GM21515 (cell line): ENCODE data around the gene DCST1.

Source experiments
- ATAC-seq: cut with Tn5 transposase; IDR thresholded peaks from one replicate; pipeline ENCODE4 v1.9.1; 2021; ENCODE audit not compliant: unreplicated experiment

DCST1 gene

DNA sequence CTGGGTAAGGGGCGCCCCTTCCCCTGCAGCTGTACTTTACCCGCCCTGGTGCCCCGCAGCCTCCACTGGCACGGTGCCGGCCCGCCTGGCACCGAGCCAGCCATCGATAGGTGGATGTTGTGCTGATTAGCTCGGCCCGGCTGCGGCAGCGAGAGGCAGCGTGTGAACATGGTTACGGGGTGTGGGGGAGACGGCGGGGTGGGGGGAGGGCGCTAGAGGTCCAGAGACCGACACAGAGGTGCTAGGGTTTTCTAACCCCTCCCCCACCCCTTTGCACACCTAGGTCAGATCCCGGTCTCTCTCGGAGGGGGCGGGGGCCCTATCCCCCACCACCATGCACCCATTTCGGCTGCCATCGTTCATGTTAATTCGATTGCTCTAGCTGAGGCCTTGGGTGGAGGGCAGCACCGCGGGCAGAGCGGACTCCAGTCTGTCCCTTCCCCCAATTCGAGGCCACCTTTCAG is 36.6 kb downstream of the DCST1 start:
- no peak for ATAC-seq

DNA sequence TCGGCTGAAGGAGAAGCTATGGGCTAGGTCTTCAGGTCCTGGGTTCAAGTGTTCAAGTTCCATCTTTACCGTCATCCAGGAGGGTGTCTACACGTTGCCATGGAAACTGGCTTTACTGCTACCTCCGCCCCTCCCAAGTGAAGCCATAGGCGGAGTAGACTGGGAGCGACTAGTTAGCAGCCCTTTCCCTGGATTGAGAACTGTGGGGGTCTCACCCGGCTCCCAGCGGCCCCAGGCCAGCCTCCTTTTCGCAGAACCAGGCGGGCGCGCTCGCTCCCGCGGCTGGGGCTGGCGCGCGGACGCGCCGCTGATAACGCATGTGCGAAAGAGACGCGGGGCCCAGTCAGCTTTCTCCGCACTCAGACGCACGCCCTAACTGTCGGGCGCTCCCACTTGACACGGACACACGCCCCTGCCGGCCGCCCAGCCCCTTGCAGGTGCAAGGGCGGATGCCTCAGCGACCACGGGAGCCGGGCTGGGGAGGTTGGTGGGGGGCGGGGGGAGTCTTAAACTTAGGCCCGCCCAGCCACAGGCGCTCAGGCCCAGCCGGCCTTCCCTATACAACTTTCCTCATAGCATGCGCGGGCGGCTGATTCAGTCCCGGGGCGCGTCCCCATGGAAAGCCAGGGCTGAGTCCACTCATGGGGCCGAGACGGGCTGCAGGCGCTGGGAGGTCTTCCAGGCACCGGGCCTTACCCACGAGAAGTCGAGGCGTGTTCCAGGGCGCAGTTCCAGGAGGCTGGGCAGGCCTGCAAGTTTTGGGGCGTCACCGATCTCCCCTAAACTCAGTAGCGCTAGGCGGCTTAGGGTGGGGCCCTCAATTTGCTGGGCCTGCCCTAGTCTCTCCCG is 37.3 kb downstream of the DCST1 start:
- ATAC-seq = no peak

DNA sequence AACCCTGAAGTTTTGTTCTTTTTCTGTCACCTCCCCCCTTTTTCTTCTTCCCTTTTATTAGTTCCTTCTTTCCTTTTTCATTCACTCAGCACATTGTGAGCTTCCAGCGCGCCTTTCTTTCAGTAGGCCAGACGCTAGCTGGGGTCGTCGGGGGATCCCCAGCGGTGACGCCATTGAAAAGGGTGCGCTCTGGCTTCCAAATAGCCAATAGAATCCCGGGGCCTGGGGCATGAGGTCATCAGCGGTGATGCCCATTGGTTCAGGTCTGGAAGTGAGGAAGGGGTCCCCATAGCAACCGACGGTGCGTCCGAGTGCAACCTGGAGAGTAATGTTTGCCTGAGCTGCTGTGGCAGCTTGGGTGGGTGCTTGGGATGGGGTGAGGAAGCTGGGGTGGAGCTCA is 38.1 kb downstream of the DCST1 start:
- ATAC-seq = no peak

DNA sequence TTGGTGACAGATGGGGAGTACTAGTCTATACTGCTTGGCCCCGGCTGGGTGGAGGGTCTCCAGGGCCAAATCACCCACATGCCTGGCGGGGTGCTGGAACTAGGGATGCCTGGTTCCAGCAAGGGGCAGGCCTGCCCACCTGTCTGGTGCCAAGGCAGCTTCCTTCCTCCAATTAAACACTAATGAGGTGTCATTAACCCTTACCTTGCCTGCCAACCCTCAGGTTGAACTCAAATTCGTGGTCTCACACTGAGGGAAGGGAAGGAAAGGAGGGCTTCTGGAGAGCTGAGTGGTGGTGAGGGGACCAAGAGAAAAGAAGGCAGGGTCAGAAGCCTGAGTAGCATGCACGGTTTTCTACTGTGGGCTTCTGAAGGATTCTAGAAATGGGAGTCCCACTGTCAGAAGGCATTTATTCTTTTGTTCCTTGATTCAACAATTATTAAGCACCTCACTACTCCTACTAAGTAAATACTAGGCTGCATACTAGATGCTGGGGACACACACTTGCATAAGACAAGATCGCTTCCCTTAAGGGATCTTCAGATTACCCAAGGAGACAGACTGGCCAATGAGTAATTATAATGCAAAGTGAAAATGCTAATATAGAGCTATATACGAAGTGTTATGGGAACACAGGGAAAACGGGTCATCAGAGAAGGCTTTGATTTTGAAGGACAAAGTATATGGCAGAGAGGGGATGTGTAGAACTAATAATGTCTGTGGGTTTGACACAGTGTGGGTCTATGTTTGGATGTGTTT is 39.1 kb downstream of the DCST1 start:
- ATAC-seq = no peak

DNA sequence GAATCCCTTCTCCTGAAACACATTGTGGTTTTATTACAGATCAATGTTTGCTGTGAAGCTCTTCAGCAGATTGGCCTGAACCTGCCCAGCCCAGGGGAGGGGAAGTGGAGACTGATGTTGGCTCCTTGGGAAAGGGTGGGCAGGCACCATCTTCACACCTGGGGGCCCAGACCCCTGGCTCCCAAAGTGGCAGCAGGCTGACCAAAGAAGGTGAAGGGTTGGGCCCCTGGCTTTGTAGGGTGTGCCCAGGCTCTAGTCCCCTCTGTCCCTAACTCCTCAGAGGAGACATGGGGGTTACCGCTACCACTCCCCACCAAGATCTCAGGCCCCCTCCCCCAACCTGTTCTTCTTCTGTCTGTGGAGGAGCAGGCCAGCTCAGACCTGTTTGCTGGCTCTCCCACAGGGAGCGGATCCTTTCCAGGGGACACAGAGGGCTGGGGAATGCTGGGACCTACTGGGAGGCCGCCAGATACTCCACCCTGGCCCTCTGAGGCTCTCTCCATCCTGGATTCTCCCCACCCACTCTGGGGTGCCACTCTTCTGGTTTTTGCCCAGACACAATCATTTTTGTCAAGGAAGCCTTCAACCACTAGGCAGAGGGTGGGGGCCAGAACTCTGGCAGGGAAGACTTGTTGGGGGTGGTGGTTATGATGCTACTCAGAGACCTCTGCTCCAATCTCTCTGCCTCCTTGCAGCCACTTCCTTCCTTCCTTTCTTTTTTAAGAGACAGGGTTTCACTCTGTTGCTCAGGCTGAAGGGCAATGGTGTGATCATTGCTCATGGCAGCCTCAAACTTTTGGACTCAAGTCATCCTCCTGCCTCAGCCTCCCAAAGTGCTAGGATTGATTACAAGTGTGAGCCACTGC is 40.0 kb downstream of the DCST1 start:
- ATAC-seq = no peak

DNA sequence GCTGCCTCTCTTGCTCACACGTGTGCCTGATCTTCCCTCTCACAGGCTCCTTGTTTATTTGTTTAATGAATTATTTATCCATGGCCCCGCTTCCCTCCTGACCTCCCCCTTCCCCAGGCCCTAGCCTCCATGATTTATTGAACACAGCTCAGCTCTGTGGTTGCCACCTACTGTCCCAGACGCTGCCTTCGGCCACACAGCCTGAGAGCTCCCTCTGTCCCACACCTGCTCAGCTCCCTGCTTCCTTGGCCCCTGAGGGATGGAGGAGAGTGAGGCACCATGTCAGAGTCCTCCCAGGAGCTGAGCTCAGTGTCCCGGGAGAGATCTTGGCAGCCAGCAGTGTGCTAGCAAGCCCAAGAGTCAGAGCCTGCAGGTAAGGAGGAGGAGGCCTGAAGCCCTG is 41.9 kb downstream of the DCST1 start:
- ATAC-seq = no peak

DNA sequence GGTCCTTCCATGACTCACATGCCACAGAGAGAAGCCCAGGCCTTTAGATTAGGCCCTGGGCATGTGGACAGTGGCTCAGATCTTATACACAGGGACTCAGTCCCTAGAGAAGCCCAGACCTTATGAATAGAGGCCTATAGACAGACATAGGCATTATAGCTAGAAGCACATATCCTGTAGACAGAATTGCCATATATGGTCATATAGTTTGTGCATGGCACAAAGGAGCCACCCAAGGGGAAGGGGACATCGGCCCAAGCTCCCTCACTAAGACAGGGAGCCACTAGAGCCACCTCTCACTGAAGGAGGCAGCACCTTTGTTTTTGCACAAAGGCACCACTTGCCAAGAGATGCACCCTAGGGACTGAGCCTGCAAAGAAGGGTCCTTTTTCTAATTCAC is 42.7 kb downstream of the DCST1 start:
- ATAC-seq = no peak

DNA sequence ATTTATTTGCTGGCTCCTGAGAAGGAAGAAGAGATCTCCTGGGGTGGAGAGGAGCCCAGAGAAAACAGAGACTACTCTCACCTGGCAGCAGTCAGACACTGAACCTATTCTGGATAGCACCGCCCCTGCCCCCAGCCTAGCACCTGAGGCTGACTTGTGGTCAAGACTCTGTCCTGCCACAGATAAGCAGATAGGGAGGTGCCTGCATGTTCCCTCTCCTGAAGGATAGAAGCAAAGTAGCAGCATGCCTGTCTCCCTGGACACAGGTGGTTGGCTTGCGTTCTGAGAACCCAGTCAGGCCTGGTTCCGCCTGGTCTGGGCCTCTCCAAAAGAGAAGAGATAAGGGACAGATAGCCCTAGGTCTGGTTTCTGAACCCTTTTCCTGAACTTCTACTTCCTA is 43.7 kb downstream of the DCST1 start:
- ATAC-seq = no peak

DNA sequence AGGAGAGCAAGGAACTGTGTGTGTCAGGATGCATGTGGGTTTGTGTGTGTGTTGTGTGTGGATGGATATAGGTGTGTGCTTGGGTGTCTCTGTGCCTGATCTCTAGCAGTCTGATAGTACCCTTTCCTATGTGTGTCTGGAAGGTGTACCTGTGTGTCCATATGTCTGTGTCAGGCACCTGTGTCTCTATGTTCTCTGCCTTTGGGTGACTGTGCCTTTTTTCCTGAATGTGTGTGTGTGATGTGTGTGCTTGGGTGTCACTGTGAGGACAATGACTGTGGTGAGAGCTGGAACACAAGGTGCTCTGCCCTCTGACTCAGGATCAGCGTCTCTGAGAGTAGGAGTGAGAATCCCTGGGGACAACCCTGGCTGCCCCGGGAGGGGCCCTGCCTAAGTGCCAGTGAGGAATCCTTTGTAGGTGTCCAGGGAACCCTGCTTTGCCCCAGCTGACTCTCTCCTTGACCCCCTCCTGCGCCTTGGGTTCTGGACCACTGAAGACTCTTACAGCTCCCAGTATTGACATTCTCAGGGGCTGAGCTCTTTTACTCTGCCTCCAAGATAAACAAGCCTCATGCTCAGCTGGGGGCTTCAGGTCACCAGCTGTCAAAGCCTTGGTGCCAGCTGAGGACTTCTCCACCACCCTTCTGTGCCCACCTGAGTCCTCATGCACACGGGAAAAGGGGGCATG is 44.3 kb downstream of the DCST1 start:
- no peak for ATAC-seq

DNA sequence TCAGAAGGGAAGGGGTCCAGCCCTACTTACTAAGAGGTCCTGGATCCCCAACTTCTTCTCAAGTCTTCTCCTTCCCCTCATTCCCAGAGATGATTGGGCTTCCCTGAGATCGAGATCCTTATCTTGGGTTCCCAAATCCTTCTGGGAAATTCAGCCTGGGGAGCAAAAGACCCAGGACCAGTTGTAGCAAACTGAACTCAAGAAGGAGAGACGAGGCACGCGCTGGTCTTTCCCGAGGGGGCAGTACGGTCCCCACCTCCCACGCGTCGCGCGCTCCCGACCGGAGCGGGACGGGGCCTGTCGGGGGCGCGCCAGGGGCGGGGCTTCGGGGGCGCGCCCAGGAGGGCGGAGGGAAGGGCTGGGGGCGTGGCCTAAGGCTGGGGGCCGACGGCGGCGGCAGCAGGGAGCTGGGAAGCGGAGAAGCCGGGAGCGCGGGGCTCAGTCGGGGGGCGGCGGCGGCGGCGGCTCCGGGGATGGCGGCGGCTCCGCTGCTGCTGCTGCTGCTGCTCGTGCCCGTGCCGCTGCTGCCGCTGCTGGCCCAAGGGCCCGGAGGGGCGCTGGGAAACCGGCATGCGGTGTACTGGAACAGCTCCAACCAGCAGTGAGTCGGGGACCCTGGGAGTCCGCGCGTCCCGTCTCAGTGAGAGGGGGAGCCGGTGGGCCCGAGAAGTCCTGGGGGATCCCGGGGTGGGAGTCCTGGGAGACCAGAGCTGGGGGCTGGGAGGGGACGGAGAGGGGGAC is 45.0 kb downstream of the DCST1 start, which contains the start of gene EFNA3:
EFNA3 (plus strand) TSS at position 369 of the 741 bp plus-strand sequence; CDS start at position 474, 105 bp downstream.
- ATAC-seq = no peak

DNA sequence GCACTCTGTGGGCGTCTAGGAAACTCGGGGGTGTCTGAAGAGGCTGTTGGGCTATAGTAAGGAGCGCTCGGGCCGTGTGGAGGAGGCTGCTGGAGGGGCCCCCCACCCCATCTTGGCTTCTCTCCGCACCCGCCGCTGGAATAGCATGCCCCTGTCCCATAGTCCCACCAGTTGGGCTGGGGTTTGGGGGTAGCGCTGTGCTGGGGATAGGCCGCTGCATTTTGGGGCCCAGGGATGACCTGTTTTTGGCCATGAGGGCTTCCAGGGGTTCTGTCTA is 45.5 kb downstream of the DCST1 start:
- no peak for ATAC-seq

DNA sequence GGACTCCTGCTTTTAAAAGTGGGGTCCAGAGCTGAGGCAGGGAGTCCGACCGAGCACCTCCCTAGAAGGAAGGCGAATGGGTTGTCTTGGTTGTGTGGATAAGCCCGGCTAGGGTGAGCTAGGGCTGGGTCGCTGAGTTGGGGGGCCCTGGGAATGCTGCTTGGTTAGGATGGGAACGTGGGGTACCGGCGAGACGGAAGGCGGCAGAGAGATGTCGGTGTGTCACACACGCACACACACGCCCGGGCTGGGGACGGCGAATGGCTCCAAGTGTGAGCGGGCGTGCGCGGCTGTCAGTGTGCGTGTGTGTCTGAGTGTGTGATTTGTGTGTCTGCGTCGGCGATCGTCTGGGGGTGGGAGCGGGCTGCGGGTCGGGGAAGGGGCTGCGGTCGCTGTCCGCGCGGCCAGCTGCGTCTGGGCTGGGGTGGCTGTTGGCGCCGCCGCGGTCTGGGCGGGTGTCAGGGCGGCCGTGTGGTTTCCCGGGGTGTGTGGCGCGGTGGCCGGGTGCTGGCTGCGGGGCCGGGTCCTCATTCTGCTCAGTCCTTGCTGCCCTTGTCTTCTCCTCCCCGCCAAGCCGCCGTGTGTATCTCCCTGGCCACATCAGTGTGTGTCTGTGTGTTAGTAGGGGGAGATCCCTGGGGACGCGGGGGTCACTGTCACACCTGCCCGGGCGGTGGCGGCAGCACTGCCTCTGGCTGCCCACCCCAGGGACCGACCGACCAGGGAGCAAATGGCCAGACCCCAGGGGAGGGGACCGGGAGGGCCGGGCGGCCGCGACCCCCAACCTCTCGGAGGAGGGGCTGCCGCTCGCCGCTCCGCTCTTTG is 46.1 kb downstream of the DCST1 start:
- no peak for ATAC-seq

DNA sequence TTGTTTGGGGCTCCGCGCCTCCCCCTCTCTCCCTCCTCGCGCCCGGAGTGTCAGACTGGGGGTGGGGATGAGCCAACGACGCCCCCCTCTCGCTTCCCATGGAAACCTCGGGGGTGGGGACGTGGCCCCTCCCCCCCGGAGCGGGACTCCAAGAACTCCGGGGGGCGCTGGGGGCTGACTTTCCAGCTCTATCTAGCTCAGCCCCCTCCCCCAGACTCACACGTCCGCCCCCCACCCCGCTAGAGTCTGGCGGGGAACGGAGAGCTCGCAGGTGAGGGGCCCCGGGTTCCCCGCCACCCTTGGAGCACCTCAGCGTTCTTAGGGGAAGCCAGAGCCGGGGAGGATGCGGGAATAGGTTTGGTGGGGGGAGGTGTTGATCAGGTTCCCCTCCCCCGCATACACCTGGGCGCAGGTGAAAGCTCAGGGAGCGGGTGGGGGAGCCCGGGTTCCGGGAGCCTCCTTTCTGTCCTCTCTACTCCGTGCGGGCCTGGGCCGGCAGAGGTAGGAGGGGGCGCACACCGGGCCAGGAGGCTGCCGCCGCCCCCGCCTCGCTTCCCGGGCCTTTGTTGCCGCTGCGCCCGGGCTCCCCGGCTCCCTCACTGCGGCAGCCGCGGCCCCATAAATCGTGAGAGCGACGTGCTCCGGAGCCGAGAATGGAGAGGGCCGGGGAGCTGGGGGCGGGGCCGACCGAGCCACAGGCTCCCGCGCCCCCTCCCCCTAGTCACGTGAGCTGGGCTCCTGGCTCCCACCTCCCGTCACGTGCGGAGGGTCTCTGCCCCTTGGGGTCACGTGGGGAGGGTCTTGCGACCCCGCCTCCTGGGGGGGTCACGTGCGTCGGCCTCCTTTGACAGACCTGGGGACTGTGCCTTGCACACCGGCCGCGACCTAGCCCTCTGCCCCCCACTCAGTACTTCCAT is 46.9 kb downstream of the DCST1 start:
- no peak for ATAC-seq

DNA sequence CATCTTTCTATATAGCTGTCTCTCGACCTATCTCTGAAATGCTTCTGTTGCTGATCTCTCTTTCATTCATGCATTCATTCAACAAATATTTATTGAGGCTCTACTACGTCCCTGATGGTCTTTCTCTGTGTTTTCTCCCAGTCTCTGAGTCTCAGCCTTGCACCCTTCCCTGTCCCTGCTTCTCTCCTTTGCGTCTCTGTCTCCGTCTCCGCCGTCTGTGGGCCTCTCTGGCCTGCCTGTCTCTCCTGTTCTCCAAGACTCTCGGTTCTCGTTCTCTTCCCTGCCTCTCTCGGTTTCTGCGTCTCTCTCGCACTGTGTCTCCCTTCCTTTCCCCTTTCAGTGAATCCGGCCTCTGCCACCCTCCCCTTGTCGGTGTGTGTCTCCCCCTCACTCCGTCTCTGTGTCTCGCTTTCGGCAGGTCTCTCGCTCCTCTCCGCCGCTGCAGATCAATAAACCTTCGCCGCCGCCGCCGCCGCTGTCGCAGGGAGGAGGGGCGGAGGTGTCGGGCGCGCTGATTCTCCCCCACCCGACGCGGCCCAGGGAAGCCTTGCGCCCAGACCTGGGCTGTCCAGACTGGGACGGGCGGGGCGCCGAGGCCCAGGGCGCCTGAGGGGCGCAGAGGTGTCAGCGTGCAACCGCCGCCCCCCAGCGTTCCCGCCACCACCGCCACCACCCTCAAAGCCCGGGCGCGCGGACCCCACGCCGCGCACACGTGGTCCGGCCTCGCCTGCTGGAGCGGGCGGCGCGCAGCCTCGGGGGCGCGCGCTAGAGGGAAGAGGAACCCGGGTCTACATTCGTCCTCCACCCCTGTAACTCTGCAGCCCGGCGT is 48.1 kb downstream of the DCST1 start:
- no peak for ATAC-seq

DNA sequence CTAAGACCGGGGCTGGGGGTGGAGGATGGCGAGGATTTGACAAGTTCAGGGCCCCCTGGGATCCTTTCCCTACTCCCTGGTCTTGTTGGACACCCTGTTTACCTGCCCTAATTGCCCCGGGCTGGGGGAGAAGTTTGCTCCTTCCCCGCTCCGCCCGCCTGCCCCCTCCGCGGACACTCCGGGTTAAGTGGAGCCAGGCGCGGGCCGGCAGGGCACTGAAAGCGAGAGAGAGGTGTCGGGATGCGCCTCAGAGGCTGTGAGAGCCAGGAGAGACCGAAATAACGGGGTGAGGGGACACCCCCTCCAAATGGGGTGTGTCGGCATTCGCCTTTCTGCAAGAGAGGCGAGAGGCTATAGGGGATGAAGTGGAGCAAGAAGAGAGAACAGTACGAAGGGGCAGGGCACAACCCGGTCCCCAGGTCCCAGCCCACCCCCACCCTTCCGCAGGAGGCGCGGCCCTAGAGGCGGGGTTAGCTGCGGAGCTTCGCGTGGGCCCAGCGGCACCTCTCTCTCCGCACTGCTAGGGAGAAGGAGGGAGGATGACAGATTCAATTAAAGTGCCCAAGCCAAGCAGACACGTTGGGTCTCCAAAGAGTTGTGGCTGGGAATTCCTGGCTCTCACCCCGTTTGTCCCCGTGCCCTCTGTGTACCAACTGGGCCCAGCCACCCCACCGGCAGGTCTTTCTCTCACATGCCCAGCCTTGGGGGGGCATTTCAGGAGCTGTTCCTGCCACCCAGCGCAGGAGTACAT is 48.9 kb downstream of the DCST1 start:
- no peak for ATAC-seq

DNA sequence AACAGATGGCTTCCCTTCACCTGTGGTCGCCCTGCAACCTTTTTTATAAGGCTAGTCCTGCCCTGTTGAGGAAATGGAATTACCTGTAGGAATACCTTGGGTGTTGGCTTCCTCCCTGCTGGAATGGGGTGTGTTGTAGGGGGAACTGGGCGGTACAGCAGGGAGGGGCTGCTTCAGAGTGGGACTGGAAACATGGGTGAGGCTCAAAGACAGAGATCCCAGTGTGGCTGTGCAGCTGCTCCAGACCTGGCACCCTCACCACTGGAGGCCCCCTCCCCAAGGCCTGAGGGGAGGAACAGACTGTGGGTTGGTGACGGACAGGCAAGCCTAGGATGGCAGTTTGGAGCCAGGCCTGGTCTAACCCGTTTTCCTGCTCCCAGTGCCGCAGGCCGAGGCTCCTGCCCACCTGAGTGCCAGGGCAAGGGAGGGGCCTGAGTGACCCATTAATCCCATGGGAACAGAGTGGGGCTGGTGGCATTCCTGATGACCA is 49.5 kb downstream of the DCST1 start:
- no peak for ATAC-seq
